Measurements from ENCODE around the gene SUGCT. TPM values are rescaled to one million over a fixed set of nuclear protein-coding genes. Genes with fewer than 3 reads are reported as not detected.
A peak's percentile ranks its signal among the peaks of the same experiment; 100 is the strongest.
"Not testable (repeated sequence)": the region's sequence is repeated elsewhere in the genome, so short reads cannot be mapped to it uniquely, and the experiment has no call there.

Gene SUGCT
- polyA plus RNA-seq, 3 donors: 12.9 to 16.3 (median 13.0) TPM

- DNase-seq (ENCODE audit: extremely low read depth in 1 of 11, low read depth in 9 of 11, low spot score in 4 of 11): no peak
These were observed 42.3 kb downstream of the SUGCT start for GRCh38 chr7:40177071-40177470.

- DNase-seq (ENCODE audit: extremely low read depth in 1 of 11, low read depth in 9 of 11, low spot score in 4 of 11): no peak
These were observed 47.6 kb downstream of the SUGCT start for GRCh38 chr7:40182452-40182851.

DNA sequence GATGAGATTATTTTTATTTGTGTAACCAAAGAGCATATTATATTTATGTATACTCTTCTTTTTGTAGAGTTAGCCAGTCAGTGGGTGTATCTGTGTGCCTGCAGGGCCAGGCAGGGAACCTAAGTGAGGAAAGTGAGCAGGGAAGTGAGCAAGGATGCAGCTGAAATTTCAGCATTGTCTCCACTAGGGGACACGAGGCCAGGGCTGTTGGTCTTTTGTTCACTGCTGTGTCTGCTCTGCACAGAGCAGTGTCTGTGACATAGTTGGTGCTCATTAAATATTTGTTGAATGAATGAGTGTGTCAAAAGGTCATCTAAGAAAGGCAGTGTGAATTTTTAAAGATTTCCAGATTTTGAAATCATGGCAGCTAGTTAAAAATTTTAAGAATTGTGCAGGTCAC lies 51.8 kb downstream of the SUGCT start:
- DNase-seq (ENCODE audit: extremely low read depth in 1 of 11, low read depth in 9 of 11, low spot score in 4 of 11): no peak

- no peak for DNase-seq (ENCODE audit: extremely low read depth in 1 of 11, low read depth in 9 of 11, low spot score in 4 of 11)
These were observed 57.2 kb downstream of the SUGCT start for GRCh38 chr7:40192036-40192435.

DNA sequence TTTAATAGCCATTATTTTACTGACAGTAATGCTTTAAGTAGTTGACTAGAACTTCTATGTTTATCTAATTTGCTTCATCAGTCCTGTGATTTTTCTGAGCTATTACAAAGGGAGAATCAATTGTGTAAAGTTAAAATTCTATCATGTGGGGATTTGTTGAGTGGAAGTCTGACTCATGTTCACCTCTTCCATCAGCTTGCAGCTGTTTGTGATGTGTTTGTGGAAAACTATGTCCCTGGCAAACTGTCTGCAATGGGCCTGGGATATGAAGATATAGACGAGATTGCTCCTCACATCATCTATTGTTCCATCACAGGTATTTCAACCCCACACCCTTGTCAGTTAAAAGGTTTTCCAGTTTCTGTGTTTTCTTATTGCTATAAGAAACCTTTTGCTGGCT lies 59.9 kb downstream of the SUGCT start:
- no peak for DNase-seq (ENCODE audit: extremely low read depth in 1 of 11, low read depth in 9 of 11, low spot score in 4 of 11)

- no peak for DNase-seq (ENCODE audit: extremely low read depth in 1 of 11, low read depth in 9 of 11, low spot score in 4 of 11)
These were observed 62.7 kb downstream of the SUGCT start for GRCh38 chr7:40197527-40197926.

DNA sequence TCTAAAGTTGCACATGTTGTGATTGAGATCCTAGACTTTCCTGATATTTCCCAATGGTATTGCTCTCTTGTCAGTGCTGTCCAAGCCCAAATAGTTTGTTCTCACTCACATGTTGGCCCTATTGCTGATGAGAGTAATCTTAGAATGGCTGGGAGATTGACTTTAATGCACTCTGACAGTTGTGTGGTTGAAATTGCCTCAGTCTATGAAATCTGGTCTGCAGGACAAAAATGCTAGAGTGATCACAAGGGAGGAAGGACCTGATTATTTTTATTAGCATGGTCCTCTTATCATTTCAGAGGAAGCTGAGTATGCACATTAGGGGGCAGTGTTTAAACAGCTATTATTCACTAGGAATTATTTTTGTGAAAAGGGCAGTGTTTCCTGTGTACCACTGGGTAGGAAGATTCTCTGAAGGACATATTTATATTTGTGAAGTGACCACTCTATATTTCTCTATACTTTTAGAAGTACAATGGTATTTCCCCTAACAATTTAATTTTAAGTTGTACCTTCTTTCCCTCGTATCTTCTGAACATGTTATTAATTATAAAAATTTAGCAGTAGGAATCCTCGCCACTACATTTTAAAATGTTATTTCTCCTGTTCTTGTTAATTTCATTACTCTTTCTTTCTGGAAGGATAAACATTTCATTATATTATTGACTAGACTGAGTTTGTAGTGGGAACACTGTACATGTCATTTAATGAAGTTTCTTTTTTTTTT lies 64.4 kb downstream of the SUGCT start:
- DNase-seq (ENCODE audit: extremely low read depth in 1 of 11, low read depth in 9 of 11, low spot score in 4 of 11): no peak

DNA sequence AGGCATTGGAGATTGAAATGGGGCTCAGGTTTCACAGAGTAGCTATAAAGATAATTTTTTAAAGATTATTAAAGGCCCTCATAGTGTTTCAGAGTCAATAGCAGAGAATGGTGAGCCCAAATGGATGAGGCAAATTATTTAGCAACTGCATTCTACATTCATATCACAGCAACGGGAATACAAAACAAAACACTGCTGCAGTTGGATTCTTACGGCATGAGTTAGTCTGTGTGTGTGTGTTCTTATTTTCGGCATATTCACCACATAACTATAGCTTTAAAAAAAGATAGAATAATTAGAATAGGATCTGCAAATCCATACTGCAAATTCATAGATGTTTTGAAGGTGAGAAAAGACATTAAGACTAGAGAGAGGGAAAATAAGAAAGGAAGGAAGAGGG lies 66.0 kb downstream of the SUGCT start:
- no peak for DNase-seq (ENCODE audit: extremely low read depth in 1 of 11, low read depth in 9 of 11, low spot score in 4 of 11)

DNA sequence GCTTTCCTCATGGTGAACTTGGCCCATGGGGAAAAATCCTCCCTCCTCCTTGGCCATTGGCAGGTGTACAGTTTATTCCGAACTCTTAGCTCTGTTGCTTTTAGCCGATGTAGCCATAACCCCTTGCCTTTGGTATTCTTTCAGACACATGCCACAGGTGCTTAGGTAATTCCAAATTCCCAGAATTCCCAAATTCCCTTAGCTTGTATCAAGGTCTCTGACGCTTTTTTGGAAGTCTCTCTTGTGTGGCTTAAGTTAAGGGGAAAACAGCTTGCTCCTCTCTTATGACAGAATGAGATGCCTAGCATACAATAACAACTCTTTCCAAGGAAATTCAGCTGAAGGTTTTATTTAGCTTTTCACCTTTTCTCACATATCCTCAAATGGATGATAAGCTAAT lies 68.0 kb downstream of the SUGCT start:
- DNase-seq (ENCODE audit: extremely low read depth in 1 of 11, low read depth in 9 of 11, low spot score in 4 of 11): no peak

DNA sequence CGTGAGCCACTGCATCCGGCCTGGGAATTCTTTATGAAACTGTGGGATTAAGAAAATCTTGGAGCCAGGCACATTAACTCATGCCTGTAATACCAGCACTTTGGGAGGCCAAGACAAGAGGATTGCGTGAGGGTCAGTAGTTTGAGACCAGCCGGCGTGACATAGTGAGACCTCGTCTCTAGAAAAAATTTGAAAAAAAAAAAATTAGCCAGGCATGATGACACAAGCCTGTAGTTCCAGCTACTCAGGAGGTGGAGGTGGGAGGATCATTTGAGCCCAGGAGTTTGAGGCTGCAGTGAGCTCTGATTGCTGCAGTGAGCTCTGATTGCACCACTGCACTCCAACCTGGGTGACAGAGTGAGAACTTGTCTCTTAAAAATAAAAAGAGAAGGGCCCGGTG lies 69.8 kb downstream of the SUGCT start:
- no peak for DNase-seq (ENCODE audit: extremely low read depth in 1 of 11, low read depth in 9 of 11, low spot score in 4 of 11)

DNA sequence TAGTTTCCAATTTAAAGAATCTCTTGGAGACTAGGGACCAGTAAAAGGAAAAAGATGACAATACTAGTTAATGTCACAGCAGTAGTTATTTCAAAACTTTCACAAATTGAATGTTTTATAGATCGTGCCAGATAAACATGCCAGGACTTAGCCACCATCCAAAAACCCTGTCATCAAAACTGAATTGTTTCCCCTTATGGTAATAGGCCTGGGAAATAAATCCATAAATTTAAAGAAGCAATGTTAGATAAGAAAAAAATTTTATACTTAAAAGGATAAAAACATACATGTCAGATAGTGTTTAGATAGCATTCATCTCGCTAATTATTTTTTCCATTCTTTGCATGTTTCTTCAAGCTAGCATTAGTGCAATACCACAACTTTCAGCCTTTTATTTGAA lies 71.2 kb downstream of the SUGCT start:
- no peak for DNase-seq (ENCODE audit: extremely low read depth in 1 of 11, low read depth in 9 of 11, low spot score in 4 of 11)

GRCh38 chr7:40211276-40212003 lies 76.6 kb downstream of the SUGCT start:
- DNase-seq (ENCODE audit: extremely low read depth in 1 of 11, low read depth in 9 of 11, low spot score in 4 of 11): no peak

DNA sequence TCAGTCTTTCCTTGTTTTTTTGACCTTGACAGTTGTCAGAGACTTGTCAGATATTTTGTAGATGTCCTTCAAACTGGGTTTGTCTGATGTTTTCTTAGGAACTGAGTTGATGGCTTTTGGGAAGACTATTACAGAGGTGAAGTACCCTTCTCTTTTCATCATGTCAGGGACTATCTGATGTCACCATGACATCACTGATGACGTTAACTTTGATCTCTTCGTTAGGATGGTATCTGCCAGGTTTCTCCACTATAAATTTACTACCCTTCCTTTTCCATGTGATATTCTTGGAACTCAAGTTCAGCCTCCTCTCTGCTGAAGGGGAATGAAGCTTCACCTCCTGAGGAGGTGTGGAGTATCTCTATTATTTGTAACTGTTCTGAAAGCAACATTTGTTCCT lies 78.5 kb downstream of the SUGCT start:
- DNase-seq (ENCODE audit: extremely low read depth in 1 of 11, low read depth in 9 of 11, low spot score in 4 of 11): no peak

DNA sequence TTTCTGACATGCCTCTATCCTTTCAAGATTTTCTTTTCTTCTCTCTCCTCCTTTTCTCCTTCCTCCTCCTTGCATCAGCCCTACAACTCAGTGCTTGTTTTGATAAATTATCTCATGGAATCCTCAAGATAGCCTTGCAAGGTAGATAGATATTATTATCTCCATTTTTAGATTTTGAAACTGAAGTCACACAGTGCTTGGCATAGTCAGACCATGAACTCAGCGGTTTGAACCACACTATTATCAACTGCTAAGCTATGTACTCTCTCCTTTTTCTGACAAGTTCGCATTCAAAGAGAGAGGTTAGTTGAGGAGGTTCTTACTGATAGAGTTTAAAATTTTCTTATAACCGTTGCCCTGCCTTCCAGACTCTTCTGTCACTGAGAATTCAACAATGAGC lies 79.1 kb downstream of the SUGCT start:
- no peak for DNase-seq (ENCODE audit: extremely low read depth in 1 of 11, low read depth in 9 of 11, low spot score in 4 of 11)

DNA sequence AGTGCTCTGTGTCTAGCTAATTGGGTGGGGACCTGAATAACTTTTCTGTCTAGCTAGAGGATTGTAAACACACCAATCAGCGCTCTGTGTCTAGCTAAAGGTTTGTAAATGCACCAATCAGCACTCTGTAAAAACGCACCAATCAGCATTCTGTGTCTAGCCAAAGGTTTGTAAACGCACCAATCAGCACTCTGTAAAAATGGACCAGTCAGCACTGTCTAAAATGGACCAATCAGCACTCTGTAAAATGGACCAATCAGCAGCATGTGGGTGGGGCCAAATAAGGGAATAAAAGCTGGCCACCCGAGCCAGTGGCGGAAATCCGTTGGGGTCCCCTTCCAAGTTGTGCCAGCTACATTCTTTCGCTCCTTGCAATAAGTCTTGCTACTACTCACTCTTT lies 83.8 kb downstream of the SUGCT start:
- DNase-seq (ENCODE audit: extremely low read depth in 1 of 11, low read depth in 9 of 11, low spot score in 4 of 11): not testable (repeated sequence)

GRCh38 chr7:40219917-40220316 lies 85.1 kb downstream of the SUGCT start:
- no peak for DNase-seq (ENCODE audit: extremely low read depth in 1 of 11, low read depth in 9 of 11, low spot score in 4 of 11)

GRCh38 chr7:40220421-40220911 lies 85.7 kb downstream of the SUGCT start:
- DNase-seq (ENCODE audit: extremely low read depth in 1 of 11, low read depth in 9 of 11, low spot score in 4 of 11): no peak

DNA sequence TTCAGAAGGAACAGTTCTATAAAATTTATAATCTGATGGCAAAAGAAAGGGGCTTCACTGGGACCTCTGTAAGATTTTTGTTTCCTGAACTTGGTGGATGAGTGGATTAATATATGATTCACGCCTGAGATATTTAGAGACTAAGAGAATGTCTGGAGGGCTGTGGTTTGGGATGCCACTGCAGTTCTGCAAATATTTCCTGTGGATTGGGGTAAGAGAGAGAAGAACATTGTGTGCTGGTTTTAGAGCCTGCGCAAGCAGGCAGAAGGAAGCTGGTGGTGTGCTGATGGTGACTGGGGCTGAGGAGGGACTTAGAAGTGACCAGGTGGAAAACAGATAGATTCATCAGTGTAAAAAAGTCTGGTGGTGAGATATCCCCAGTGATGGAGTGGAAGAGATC lies 87.0 kb downstream of the SUGCT start:
- no peak for DNase-seq (ENCODE audit: extremely low read depth in 1 of 11, low read depth in 9 of 11, low spot score in 4 of 11)

DNA sequence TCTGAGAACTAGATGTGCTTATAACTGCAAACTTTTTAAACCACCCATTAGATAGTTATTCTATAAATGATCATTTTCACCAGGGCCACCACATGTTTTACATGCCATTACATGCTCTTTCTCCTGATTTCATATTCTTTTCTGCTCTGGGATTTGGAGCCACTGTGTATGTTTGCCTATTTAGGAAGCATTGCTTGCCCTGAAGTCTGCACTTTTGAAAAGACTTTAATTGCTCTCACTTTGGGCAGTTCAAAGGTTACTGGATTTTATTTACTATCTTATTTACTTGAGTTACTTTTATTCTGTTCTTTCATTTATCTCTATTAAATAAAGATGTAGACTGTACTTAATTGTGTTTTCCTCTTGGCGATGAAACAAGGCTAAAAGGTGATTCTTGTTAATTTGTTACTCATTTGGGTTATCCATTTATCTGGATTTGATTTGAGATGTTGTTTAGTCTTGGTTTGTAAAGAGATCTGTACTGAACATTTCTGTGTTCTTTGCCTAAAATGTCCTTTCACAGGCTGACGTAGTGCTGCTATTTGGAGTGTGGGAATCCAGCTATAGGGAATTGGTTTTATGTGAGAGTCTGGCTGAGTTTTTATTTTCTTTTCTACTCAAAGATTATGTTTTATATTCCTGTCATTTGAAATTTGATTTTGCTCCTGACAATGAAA lies 88.8 kb downstream of the SUGCT start:
- peak in 1 of 11 donors; percentile 10 for DNase-seq (ENCODE audit: extremely low read depth in 1 of 11, low read depth in 9 of 11, low spot score in 4 of 11)

DNA sequence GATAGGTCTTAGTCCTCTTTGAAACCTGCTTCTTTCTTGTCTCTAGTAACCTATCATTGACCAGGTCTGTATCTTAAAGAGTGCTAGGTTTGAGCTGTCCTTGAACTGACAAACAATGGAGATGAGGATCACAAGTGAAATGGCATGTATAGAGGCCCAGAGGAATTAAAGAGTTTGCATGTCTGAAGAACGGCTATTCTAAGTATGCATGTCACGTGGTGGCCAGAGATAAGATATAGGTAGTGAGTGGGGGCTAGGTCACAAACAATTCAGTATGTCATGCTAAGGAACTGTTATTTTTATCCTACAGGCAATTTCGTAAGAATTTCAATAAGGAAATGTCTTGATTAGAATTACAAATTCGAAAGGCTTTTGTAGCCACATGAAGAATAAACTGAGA lies 95.3 kb downstream of the SUGCT start:
- DNase-seq (ENCODE audit: extremely low read depth in 1 of 11, low read depth in 9 of 11, low spot score in 4 of 11): no peak

Measured in renal cortex interstitium (tissue), 11 donors.